HepG2 (cell line): ENCODE results near the gene ZNF526. TPM values are rescaled to one million over a fixed set of nuclear protein-coding genes. Genes with fewer than 3 reads are reported as not detected.

Experiments used
- ATAC-seq: fragments of 200-7000 bp; cut with Tn5 transposase; 3 replicates; pipeline ENCODE4 v1.9.1; 2020; ENCODE audit warnings: mild to moderate bottlenecking, moderate library complexity
- BruUV-seq: library from RNA; stranded (reverse); fragments of 400-500 nt; replicated peaks from 2 replicates; lab custom pipeline; 2021; lab: Mats Ljungman, UMichigan
- CTCF ChIA-PET: fragments of 300-600 bp; formaldehyde crosslinking; extraction: SDS; loops from one replicate; lab custom pipeline; 2021; ENCODE audit warnings: low total read pairs, inconsistent platforms, low intra/inter-chr PET ratio; lab: Yijun Ruan, JAX
- POLR2A ChIA-PET: fragments of 350-600 bp; sonication (Branson Sonifier 250); formaldehyde crosslinking; loops from one replicate; lab custom pipeline; 2020; ENCODE audit warnings: antibody characterized with exemption, inconsistent platforms; lab: Yijun Ruan, JAX
- DNase-seq: peaks from one replicate; pipeline ENCODE4 v3.0.0-alpha.2; 2015; ENCODE audit warnings: low spot score
- FAIRE-seq: peaks from 3 replicates; lab custom pipeline; 2011; peaks lifted over from hg19 to GRCh38; lab: Jason Lieb, UNC
- H2AFZ ChIP-seq: one replicate; pipeline ENCODE4 v1.6.1; 2011; ENCODE audit warnings: low read length, inconsistent platforms
- H3K27ac ChIP-seq: fragments of 300-600 bp; 3 replicates; pipeline ENCODE4 v1.8.0; 2011; ENCODE audit warnings: mixed run types, mild to moderate bottlenecking, mixed read lengths, low read length, inconsistent platforms; ENCODE audit not compliant: insufficient read depth; ENCODE audit errors: extremely low read length
- H3K27me3 ChIP-seq, 2 experiments: fragments of 200-600 bp in 1 of 2; 2 replicates in 1 of 2; 3 replicates in 1 of 2; pipeline versions ENCODE4 v1.6.0 to v1.8.0; 2011; ENCODE audit warnings: low read length in 2 of 2, mild to moderate bottlenecking in 2 of 2, moderate library complexity in 2 of 2, inconsistent platforms in 1 of 2; ENCODE audit not compliant: insufficient read depth in 2 of 2, control insufficient read depth in 1 of 2
- H3K36me3 ChIP-seq, 2 experiments: fragments of 200-600 bp in 1 of 2; replicated peaks in 1 of 2; 2 replicates in 1 of 2; 3 replicates in 1 of 2; pipeline versions ENCODE4 v1.5.1 to v1.8.0; 2011; ENCODE audit warnings: low read length in 2 of 2, inconsistent platforms in 1 of 2; ENCODE audit not compliant: insufficient read depth in 2 of 2, control insufficient read depth in 1 of 2
- H3K4me1 ChIP-seq: 2 replicates; pipeline ENCODE4 v1.5.1; 2012; ENCODE audit warnings: low read length, inconsistent platforms; ENCODE audit not compliant: insufficient read depth
- H3K4me2 ChIP-seq: 2 replicates; pipeline ENCODE4 v1.6.0; 2011; ENCODE audit warnings: low read depth, low read length, inconsistent platforms
- H3K4me3 ChIP-seq, 3 experiments: fragments of 200-600 bp in 1 of 3; sonication (generic), shearing (Covaris generic) in 1 of 3; replicated peaks in 1 of 3; 2 replicates each; pipeline ENCODE4 v1.5.1; 2011 to 2016; ENCODE audit warnings: low read length in 3 of 3, inconsistent platforms in 2 of 3, low read depth in 2 of 3, mild to moderate bottlenecking in 2 of 3, control low read depth in 1 of 3, mixed read lengths in 1 of 3; ENCODE audit not compliant: insufficient read depth in 1 of 3
- H3K79me2 ChIP-seq: one replicate; pipeline ENCODE4 v1.6.1; 2011; ENCODE audit warnings: low read length, inconsistent platforms; ENCODE audit not compliant: insufficient read depth
- H3K9ac ChIP-seq: 2 replicates; pipeline ENCODE4 v1.6.0; 2011; ENCODE audit warnings: mild to moderate bottlenecking, low read depth, low read length, inconsistent platforms; ENCODE audit not compliant: insufficient read depth
- H3K9me3 ChIP-seq: 2 replicates; pipeline ENCODE4 v1.5.1; 2012; ENCODE audit warnings: mild to moderate bottlenecking, low read length
- H4K20me1 ChIP-seq: 2 replicates; pipeline ENCODE4 v1.6.0; 2011; ENCODE audit warnings: inconsistent platforms, mild to moderate bottlenecking, low read length, moderate library complexity; ENCODE audit not compliant: insufficient read depth
- MBNL3 ChIP-seq: fragments of 250-450 bp; sonication (Bioruptor Pico); conservative IDR thresholded peaks from 2 replicates; pipeline ENCODE4 v1.8.0; 2022; ENCODE audit warnings: mild to moderate bottlenecking, inconsistent platforms
- MTA1 ChIP-seq: sonication (generic); formaldehyde crosslinking; IDR thresholded peaks from 2 replicates; pipeline ENCODE4 v1.4.0; 2020; ENCODE audit warnings: missing genetic modification reagents, mild to moderate bottlenecking, borderline replicate concordance
- NKX3-1 ChIP-seq: sonication (generic); formaldehyde crosslinking; IDR thresholded peaks from 2 replicates; pipeline ENCODE4 v1.5.0; 2020; ENCODE audit warnings: missing genetic modification reagents
- SATB2 ChIP-seq: sonication (generic); formaldehyde crosslinking; IDR thresholded peaks from 2 replicates; pipeline ENCODE4 v1.5.0; 2020; ENCODE audit warnings: missing genetic modification reagents
- SMAD1 ChIP-seq: sonication (generic); formaldehyde crosslinking; IDR thresholded peaks from 2 replicates; pipeline ENCODE4 v1.4.0; 2020; ENCODE audit warnings: missing genetic modification reagents, low read depth, mild to moderate bottlenecking, borderline replicate concordance
- SOX6 ChIP-seq, 2 experiments: fragments of 450-650 bp in 1 of 2; sonication (generic) in 1 of 2; formaldehyde crosslinking in 1 of 2; IDR thresholded peaks; 2 replicates each; pipeline versions ENCODE4 v1.4.0 to v1.6.1; 2017 to 2020; ENCODE audit warnings: antibody characterized with exemption in 1 of 2, mild to moderate bottlenecking in 1 of 2, missing genetic modification reagents in 1 of 2
- SP140L ChIP-seq: sonication (generic); formaldehyde crosslinking; IDR thresholded peaks from 2 replicates; pipeline ENCODE4 v1.4.0; 2020; ENCODE audit warnings: missing genetic modification reagents, borderline replicate concordance
- ZBTB2 ChIP-seq: sonication (generic); formaldehyde crosslinking; IDR thresholded peaks from 2 replicates; pipeline ENCODE4 v1.8.0; 2022; ENCODE audit warnings: low read depth, missing genetic modification reagents
- ZNF160 ChIP-seq: sonication (generic); formaldehyde crosslinking; IDR thresholded peaks from 2 replicates; pipeline ENCODE4 v1.8.0; 2022; ENCODE audit warnings: mild to moderate bottlenecking, inconsistent platforms, missing genetic modification reagents
- ZNF292 ChIP-seq: sonication (generic); formaldehyde crosslinking; IDR thresholded peaks from 2 replicates; pipeline ENCODE4 v1.8.1; 2022; ENCODE audit warnings: mild to moderate bottlenecking, low read depth, missing genetic modification reagents, borderline replicate concordance
- ZNF788 ChIP-seq: sonication (generic); formaldehyde crosslinking; IDR thresholded peaks from 2 replicates; pipeline ENCODE4 v1.5.0; 2020; ENCODE audit warnings: mild to moderate bottlenecking, missing genetic modification reagents, borderline replicate concordance
- WGBS: methylation state at CpG from one replicate; pipeline ENCODE4 v1.1.6; 2017; ENCODE audit warnings: low lambda C conversion rate; 5-methylcytosine and 5-hydroxymethylcytosine counted together
- in situ Hi-C: cut with HindIII; loops from 2 replicates; pipeline ENCODE4 v1.10.0; 2017; ENCODE audit warnings: low pct_unique_long_range_greater_than_20kb; ENCODE audit not compliant: extremely low pct_ligation_motif_present
- intact Hi-C: fragments of 100-400 bp; cut with micrococcal nuclease; formaldehyde crosslinking; loops from one replicate; pipeline ENCODE4 v1.10.0; 2022; ENCODE audit not compliant: unreplicated experiment
- polyA plus RNA-seq, 8 experiments: library from polyadenylated mRNA; depleted of rRNA in 3 of 8; stranded (reverse) in 7 of 8; unstranded in 1 of 8; fragments of >200 nt; fragmentation: Illumina TruSeq in 4 of 8; extraction: Trizol in 4 of 8; gene quantifications; 2 replicates each; pipeline versions ENCODE4 v1.2.1 to v1.2.3, GENCODE V29; 2011 to 2016; ENCODE audit warnings: low read depth in 4 of 8, missing spikeins in 1 of 8, mixed read lengths in 1 of 8; ENCODE audit not compliant: insufficient read depth in 1 of 8
- total RNA-seq, 5 experiments: library from RNA; depleted of rRNA; stranded (reverse); fragments of >200 nt; fragmentation: Illumina TruSeq; extraction: Trizol; gene quantifications; 2 replicates each; pipeline ENCODE4 v1.2.3, GENCODE V29; 2016; ENCODE audit warnings: low read depth in 1 of 5
- TF ChIP-seq, protein P1 (sequence below): sonication (generic); formaldehyde crosslinking; IDR thresholded peaks from 2 replicates; pipeline ENCODE4 v1.4.0; 2020; ENCODE audit warnings: missing genetic modification reagents
- TF ChIP-seq, protein P2 (sequence below): sonication (generic); formaldehyde crosslinking; IDR thresholded peaks from 2 replicates; pipeline ENCODE4 v1.5.1; 2020; ENCODE audit warnings: mild to moderate bottlenecking, missing genetic modification reagents, moderate library complexity

Gene ZNF526
- total and polyA plus RNA-seq, 2 of the 13 experiments (the other 11 are each of a cell fraction or from before 2014, with no cell fraction given), result 3.3 to 8.4 TPM

- intact Hi-C loops, result loop anchor here (1.0 to 2.0 kb wide), 2 partner anchors 24 to 38 kb away; no protein-coding TSS in a partner anchor
- Histone ChIP-seq H3K27ac (peak overlapping the region; percentile 92), H3K9ac (peak overlapping the region; percentile 97), H3K4me3 (peak overlapping the region; percentile 79 to 86 (median 81)), H3K36me3 (peaks cover 4 to 20% of the 10 kb centered on the region in 2 experiments; a peak in 3 of 5 replicates), H2AFZ (peak overlapping the region; percentile 60), H4K20me1 (peaks cover 14% of the 10 kb centered on the region; the same call in 1 of the 2 replicates), H3K27me3 (no peaks in the 10 kb centered on the region; a peak in 1 of 5 replicates), H3K79me2 (peaks cover 21% of the 10 kb centered on the region), H3K4me2 (peak overlapping the region; percentile 94), H3K4me1 (peaks cover 57% of the 10 kb centered on the region), H3K9me3 (no peaks in the 10 kb centered on the region)
- DNase-seq (peak; percentile 93), FAIRE-seq (peak; percentile 89), ATAC-seq (peak; percentile 49)
- CTCF ChIA-PET, result interaction anchor here (0.6 to 4.3 kb wide), 4 partner anchors 35 to 52 kb away, joined by 3 to 34 read pairs (median 4); no protein-coding TSS in a partner anchor
- in situ Hi-C loops, result no loop called here
- BruUV-seq, result no TSS peak
- 2% methylated on average over 43 of the region's 45 CpGs for WGBS
- POLR2A ChIA-PET, result interaction anchor here (1.0 to 6.6 kb wide), 9 partner anchors 9 to 58 kb away, joined by 3 to 117 read pairs (median 9); partner anchors contain the start of genes DEDD2, PAFAH1B3 and PRR19
- TF ChIP-seq MBNL3 (CRISPR knock-in tag) (no peak), ZNF292 (CRISPR knock-in tag) (no peak), SP140L (CRISPR knock-in tag) (no peak), SMAD1 (CRISPR knock-in tag) (0 out of 2 replicates have a peak, but pooled peaks have one; percentile 61), NKX3-1 (CRISPR knock-in tag) (no peak; the same call in 1 of the 2 replicates), SATB2 (CRISPR knock-in tag) (no peak), ZNF788 (peak; percentile 18; the same call in 1 of the 2 replicates), MTA1 (CRISPR knock-in tag) (no peak), ZNF160 (CRISPR knock-in tag) (no peak), ZBTB2 (CRISPR knock-in tag) (no peak), SOX6 (IDR thresholded peaks at IDR 0.05) (no peak), SOX6 (CRISPR knock-in tag; IDR thresholded peaks at IDR 0.05) (peak; percentile 55; the same call in 1 of the 2 replicates)
- TF ChIP-seq, protein P1, sequence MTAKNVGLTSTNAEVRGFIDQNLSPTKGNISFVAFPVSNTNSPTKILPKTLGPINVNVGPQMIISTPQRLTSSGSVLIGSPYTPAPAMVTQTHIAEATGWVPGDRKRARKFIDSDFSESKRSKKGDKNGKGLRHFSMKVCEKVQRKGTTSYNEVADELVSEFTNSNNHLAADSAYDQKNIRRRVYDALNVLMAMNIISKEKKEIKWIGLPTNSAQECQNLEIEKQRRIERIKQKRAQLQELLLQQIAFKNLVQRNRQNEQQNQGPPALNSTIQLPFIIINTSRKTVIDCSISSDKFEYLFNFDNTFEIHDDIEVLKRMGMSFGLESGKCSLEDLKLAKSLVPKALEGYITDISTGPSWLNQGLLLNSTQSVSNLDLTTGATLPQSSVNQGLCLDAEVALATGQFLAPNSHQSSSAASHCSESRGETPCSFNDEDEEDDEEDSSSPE, result no peak; the same call in 1 of the 2 replicates
- TF ChIP-seq, protein P2, sequence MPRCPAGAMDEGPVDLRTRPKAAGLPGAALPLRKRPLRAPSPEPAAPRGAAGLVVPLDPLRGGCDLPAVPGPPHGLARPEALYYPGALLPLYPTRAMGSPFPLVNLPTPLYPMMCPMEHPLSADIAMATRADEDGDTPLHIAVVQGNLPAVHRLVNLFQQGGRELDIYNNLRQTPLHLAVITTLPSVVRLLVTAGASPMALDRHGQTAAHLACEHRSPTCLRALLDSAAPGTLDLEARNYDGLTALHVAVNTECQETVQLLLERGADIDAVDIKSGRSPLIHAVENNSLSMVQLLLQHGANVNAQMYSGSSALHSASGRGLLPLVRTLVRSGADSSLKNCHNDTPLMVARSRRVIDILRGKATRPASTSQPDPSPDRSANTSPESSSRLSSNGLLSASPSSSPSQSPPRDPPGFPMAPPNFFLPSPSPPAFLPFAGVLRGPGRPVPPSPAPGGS (CRISPR knock-in tag), result no peak
Observed at GRCh38 chr19:42244347-42245220, 24.5 kb downstream of the ZNF526 start.
